ENCODE data around the gene RLF.

The RLF gene, protein sequence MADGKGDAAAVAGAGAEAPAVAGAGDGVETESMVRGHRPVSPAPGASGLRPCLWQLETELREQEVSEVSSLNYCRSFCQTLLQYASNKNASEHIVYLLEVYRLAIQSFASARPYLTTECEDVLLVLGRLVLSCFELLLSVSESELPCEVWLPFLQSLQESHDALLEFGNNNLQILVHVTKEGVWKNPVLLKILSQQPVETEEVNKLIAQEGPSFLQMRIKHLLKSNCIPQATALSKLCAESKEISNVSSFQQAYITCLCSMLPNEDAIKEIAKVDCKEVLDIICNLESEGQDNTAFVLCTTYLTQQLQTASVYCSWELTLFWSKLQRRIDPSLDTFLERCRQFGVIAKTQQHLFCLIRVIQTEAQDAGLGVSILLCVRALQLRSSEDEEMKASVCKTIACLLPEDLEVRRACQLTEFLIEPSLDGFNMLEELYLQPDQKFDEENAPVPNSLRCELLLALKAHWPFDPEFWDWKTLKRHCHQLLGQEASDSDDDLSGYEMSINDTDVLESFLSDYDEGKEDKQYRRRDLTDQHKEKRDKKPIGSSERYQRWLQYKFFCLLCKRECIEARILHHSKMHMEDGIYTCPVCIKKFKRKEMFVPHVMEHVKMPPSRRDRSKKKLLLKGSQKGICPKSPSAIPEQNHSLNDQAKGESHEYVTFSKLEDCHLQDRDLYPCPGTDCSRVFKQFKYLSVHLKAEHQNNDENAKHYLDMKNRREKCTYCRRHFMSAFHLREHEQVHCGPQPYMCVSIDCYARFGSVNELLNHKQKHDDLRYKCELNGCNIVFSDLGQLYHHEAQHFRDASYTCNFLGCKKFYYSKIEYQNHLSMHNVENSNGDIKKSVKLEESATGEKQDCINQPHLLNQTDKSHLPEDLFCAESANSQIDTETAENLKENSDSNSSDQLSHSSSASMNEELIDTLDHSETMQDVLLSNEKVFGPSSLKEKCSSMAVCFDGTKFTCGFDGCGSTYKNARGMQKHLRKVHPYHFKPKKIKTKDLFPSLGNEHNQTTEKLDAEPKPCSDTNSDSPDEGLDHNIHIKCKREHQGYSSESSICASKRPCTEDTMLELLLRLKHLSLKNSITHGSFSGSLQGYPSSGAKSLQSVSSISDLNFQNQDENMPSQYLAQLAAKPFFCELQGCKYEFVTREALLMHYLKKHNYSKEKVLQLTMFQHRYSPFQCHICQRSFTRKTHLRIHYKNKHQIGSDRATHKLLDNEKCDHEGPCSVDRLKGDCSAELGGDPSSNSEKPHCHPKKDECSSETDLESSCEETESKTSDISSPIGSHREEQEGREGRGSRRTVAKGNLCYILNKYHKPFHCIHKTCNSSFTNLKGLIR (N-terminal part only)

DNA sequence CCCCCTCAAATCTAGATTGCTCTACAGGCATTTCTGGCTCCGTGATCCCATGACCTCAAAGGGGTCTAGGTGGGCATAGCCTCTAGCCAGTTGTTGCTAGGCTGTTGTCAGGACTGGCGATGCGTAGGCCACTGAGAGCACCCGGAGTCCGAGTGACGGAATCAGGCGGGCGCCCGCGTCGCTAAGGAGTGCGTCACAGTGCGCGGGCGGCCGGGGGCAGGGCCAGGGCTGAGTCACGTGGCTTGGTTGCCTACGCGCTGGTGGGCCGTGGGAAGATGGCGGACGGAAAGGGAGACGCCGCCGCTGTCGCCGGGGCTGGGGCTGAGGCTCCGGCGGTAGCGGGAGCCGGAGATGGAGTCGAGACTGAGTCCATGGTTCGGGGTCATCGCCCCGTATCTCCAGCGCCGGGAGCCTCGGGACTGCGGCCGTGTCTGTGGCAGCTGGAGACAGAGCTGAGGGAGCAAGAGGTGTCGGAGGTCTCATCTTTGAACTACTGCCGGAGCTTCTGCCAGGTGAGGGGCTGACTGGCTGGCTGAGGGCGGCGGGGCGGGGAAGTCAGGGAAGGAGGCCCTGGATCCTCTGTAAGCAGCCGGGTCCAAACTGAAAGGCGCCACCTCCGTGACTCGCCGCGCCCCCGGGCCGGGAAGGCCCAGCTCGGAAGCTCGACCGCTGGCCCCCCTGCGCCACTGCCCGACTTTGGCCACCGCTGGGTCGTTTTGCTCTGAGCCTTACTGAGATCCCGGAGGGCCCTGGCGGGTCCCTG, at the start of gene RLF:
Gene RLF (plus strand): TSS at position 263 of the 763 bp plus-strand sequence. CDS start 13 bp downstream, at position 276.
- H3K4me3 ChIP-seq (ENCODE audit: low read depth, low read length), result peak within 1 kb of the TSS; percentile 97
- peak; percentile 80 for DNase-seq (ENCODE audit: low read depth)

DNA sequence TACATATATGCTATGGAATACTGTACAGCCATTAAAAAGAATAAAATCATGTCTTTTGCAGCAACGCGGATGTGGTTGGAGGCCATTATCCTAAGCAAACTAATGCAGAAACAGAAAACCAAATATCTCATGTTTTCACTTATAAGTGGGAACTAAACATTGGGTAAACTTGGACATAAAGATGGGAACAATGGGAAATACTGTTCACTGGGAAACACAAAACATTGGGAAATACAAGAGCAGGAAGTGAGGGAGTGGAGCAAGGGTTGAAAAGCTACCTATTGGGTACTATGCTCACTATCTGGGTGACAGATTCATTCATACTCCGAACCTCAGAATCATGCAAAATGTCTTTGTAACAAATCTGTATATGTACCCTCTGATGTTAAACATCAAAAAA, 46.8 kb upstream of the RLF start:
- H3K4me3 ChIP-seq (ENCODE audit: low read depth, low read length), result no peak overlapping the region
- no peak for DNase-seq (ENCODE audit: low read depth)

DNA sequence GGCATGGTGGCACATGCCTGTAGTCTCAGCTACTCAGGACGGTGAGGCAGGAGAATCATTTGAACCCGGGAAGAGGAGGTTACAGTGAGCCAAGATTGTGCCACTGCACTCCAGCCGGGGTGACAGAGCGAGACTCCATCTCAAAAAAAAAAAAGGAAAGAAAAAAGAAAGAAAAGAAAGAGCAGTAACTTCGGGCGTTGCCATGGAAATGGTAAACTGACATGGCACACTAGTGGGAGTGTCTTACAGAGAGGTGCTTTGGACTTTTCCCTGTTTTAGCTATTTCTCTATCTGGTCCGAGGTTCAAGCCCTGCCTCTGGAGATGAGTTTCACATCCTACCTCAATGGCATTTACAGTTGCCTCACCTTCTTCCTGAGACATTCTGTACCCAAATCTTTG, 41.1 kb upstream of the RLF start:
- DNase-seq (ENCODE audit: low read depth), result no peak
- H3K4me3 ChIP-seq (ENCODE audit: low read depth, low read length), result no peak overlapping the region

DNA sequence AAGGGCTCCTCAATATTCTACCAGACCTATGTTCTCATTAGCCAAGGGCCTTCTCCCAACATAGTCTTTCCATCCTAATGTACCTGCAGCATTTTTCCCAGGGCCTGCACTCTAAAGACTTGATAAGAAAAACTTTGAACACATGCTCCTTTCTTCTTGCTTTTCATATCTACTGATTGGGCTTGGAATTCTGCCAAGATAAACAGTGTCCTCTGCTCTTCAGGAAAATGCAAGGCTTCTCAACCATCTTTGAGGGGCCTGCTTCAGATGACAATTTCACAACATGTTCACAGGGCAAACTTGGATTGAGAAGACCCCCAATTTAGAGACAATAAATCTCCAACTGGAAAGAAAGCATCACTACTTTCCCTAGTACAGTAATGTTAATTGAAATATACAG, 38.3 kb upstream of the RLF start:
- H3K4me3 ChIP-seq (ENCODE audit: low read depth, low read length), result no peak overlapping the region
- DNase-seq (ENCODE audit: low read depth), result no peak

DNA sequence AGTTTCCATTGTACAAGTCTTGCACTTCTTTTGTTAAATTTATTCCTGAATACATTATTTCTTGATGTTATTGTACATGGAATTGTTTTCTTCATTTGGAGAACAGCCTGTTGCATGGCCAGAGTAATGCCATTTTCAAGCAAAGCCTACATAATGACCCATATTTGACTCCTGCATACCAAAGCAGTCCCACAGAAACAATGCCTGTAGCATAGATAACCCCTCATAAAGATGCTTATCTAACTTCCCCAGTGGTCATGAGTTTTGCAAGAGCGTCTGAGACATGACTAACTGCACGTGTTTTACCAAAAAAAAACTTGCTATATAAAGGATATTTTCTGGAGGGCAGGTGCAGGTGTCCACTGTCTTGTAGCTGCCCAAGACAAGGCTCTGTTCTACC, 30.3 kb upstream of the RLF start:
- DNase-seq (ENCODE audit: low read depth), result no peak
- no peak overlapping the region for H3K4me3 ChIP-seq (ENCODE audit: low read depth, low read length)

DNA sequence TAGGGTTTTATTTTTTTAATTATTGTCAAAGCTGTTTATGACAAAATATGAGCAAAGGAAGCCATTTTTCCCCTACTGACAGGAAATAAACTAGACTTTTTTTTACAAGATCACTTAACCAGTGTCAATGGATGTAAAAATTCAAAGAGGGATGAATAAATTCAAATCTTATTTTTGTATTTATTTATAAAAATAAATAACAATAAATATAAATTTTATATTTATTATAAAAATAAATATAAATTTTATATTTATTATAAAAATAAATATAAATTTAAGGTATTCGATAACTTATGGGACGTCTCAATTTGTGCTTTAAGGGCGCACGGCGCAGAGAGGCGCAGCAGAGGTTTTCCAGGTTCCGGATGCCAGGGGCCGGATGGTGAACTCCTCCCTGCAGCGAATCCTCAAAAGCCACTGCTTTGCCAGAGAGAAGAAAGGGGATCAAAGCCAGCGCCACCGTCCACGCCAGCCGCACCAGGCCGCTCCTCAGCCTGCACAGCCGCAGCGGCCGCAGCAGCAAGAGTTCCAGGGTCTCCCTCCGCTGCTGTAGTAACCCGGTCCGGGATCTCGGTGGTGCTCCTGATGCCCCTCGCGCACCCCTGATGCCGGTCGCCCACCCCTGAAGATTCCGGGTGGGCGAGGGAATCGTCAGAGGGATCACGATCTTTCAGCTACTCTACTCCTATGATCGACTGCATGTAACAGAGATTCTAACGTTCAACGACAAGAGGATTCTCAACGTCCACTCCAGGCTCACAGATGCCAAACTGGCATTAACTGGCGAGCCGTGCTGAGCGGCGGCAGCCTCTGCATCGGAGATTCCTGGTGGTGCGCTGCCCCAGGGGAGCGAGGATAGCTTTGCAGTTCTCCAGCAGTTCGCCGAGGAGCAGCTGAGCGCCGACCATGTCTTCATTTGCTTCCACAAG, 28.5 kb upstream of the RLF start:
- peak overlapping the region; percentile 40 for H3K4me3 ChIP-seq (ENCODE audit: low read depth, low read length)
- DNase-seq (ENCODE audit: low read depth), result no peak

DNA sequence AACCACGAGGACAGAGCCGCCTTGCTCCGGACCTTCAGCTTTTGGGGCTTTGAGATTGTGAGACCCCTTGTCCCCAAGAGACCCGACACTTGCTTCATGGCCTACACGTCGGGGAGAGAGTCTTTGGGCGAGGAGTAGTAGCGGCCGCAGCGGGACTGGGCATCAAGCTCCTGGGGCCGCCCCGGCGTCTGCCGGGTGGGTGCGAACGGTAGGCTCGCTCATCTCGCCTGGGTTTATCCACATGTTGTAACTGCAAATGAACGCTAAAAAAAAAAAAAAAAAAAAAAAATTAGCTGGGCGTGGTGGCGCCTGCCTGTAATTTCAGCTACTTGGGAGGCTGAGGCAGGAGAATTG, 27.9 kb upstream of the RLF start:
- no peak for DNase-seq (ENCODE audit: low read depth)

DNA sequence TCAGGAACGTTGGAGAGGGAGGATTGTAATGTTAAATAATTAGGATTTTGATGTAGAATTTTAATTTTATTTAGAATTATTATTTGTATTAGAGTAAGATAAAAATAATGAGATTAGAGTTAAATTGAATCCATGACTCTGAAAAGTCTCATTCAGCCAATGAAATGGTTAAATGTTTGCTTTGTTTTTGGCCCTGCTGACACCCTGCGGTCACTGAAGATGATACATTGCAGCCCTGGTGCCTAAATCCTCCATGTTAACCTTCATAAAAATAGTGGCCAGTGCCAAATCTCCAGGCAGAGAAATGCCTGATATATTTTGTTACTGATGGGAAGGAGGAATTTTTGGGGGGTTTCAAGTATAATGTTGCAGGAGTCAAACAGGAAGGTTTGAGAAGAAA, 27.3 kb upstream of the RLF start:
- DNase-seq (ENCODE audit: low read depth), result no peak
- no peak overlapping the region for H3K4me3 ChIP-seq (ENCODE audit: low read depth, low read length)

More for the DNA sequence above, 27.9 kb upstream of the RLF start:
- H3K4me3 ChIP-seq (ENCODE audit: low read depth, low read length), result peak overlapping the region; percentile 40

DNA sequence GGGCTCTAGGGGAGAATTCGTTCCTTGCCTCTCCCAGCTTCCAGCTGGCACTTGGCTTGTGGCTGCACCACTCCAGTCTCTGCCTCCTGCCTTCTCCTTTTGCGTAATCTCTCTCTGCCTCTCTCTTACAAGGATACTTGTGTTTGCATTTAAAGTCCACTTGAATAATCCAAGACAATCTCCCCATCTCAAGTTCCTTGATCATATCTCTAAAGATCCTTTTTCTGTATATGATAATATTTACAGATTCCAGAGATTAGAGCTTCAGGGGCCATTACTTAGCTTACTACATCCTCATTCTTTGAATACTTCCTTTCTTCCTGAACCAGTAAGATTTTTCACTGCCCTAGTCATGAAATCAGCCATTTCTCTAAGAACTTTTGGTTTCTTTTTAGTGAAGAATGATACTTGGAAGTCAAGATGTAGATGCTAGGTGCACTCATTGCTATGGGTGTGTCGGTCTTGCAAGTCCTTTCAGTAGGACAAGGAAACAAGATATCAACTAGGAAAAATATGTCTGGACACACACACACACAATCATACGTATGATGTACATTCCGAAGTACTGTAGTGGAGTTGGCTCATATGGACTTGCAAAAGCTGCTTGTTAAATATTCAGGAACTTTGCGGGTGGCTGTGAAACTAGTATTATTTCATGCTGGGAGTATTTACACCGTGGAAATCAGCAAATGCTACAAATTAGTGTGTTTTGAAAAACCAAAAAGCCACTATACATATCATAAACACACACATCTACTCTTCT, 20.8 kb upstream of the RLF start:
- no peak overlapping the region for H3K4me3 ChIP-seq (ENCODE audit: low read depth, low read length)
- no peak for DNase-seq (ENCODE audit: low read depth)

DNA sequence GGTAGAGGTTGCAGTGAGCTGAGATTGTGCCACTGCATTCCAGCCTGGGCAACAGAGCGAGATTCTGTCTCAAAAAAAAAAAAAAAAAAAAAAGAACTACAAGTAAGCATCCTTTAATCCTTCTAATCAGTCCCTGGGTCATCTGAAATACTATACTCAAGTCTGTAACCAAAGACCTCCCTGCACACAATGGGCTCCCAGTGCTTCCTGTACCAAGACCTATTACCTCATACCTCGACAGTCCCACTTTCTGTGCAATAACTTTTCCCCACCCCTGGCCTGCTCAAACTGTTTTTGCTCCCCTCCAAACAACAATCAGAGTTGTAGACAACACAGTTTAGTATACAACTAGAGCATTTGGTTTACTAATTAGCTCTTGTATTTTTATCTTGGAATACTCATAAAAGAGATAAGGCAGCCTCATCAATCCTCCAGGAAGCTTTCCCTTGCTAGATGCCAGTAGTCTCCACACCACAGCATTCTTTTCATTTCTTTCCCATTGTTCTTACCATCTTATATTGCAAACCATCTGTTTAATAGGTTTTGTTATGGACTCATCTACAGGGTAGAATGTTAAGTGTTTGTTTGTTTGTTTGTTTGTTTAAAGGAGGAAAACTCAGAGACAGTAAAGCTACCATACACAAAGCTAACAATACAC, 19.2 kb upstream of the RLF start:
- no peak for DNase-seq (ENCODE audit: low read depth)
- H3K4me3 ChIP-seq (ENCODE audit: low read depth, low read length), result no peak overlapping the region

DNA sequence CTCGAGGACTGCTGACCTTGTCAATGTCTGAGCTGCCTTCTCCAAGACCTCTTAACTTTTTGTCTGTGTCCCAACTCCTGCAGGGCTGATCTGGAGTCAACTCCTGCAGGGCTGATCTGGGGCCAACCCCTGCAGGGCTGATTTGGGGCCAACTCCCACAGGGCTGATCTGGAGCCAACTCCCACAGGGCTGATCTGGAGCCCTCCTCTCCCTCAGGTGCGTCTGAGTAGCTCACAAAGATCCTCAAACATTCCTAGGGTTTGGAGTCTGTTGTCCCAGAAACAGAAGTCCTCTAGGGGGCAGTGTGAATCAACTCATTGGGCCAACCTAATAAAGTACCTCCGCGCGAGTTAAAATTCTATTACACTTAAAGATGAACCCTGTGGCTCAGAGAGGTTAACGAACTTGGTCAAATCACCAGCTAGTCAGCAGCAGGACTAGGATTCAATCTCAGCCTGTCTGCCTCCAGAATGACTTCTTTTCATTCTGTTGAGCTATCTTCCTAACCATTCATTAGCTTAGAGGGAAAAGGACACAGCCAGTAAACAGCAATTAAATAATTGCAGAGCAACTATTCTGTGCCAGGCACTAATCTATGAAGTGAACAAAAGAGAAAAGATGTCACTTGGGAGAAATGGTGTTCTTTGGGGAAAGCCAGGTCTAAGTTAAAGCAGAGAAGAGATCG, 17.2 kb upstream of the RLF start:
- H3K4me3 ChIP-seq (ENCODE audit: low read depth, low read length), result no peak overlapping the region
- DNase-seq (ENCODE audit: low read depth), result no peak

DNA sequence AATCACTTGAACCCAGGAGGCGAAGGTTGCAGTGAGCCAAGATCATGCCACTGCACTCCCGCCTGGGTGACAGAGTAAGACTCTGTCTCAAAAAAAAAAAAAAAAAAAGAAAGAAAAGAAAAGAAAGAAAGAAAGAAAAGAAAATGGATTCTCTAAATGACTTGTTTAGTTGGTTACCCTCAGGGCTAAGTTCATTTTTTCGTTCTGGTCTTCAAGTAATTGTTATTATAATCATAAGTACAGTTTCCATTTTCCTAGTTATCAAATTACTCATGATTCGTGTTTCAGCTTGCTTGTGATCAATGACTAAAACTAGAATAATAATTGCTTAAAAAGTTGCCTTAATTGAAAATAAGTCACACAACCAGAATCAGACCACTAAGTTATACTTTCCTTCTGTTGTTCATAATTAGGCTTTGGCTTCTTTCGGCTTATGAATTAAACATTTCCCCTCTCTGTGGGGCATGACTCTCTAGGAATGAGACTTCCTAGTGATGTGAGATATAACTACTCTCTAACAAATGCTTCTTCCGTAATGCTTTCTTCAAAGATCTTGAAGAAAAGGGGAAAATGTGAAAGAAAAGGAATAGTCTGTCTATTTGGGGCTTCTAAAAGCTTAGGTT, 9.6 kb upstream of the RLF start:
- DNase-seq (ENCODE audit: low read depth), result no peak
- no peak overlapping the region for H3K4me3 ChIP-seq (ENCODE audit: low read depth, low read length)

DNA sequence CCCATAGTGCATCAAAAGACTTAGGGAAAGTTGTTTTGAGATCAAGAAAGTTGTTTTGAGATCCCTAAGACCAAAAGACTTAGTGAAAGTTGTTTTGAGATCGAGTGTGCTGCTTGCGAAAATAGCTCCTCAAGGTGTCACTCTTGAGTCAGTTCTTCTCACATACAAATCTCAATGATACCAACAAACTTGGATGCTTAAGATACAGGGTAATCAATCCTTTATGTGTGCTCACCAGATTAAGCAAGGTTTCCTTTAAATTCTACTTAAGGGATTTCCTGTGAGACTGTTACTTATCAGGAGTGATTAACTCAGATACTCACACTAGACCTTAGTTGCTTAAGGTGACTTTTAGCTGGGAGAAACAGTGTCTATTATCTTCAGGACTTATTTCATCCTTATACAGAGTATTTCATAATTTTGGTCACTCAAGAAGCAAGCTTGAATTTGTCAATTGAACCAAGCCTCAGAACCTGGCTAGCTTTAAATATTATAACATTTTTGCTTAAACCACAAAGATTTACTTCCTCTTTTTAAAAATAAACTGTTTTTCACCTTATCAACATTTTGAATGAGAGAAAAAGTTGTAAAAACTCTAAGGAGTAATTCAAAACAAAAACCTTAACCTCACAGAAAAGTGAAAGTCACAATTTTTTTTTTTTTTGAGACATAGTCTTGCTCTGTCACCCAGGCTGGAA, 8.0 kb upstream of the RLF start:
- DNase-seq (ENCODE audit: low read depth), result peak; percentile 28
- no peak overlapping the region for H3K4me3 ChIP-seq (ENCODE audit: low read depth, low read length)

DNA sequence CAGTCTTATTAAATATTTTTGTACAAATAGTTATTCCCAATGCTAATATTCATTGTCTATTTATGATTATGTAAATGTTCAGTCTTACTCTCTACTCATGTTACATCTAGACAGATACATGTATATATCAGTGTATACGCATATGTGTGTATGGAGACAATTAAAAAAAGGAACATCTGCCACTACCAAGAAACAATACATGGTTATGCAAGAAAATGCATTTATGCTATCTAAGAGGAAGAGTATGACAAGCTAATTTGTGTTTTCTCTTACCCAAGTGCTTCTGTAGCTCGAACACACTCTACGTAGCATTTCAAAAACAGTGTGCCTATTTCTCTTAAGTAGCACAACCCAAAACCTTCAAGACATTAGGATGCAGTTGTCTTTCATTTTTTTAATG, 6.1 kb upstream of the RLF start:
- no peak overlapping the region for H3K4me3 ChIP-seq (ENCODE audit: low read depth, low read length)
- DNase-seq (ENCODE audit: low read depth), result no peak

DNA sequence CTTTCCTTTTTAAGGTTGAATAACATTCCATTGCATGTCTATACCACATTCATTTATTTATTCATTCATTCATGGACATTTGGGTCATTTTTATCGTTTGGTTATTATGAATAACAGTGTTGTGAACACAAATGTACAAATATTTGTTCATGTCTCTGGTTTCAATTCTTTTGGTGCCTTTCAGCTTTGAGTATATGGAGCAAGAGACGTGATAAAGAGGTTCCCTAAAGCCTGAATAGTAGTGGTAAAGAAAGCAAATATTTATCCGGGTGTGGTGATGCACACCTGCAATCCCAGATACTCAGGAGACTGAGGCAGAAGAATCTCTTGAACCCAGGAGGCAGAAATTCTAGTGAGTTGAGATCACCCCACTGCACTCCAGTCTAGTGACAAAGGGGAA, 5.3 kb upstream of the RLF start:
- DNase-seq (ENCODE audit: low read depth), result no peak
- no peak overlapping the region for H3K4me3 ChIP-seq (ENCODE audit: low read depth, low read length)

DNA sequence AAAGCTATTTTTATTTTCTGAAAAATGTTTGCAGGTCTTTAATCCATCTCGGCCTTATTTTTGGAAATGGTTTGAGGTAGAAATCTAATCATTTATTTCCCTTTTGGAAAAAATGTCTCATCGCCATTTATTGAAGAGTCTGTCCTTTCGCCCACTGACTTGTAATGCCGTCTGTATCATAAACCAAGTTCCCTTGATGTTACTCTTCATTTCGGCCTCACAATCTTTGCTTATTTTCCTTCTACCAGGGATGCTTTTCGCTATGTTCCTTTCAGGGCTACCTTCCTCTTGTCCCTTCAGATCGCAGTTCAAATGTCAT, 422 bp upstream of the RLF start:
- no peak for DNase-seq (ENCODE audit: low read depth)
- H3K4me3 ChIP-seq (ENCODE audit: low read depth, low read length), result peak overlapping the region; percentile 97

All from skeletal muscle cell (primary cell).